GM12878 (cell line): Measurements from ENCODE around the gene GTPBP3. TPM values are rescaled to one million over a fixed set of nuclear protein-coding genes. Genes with fewer than 3 reads are reported as not detected.

Source experiments
- ATAC-seq: fragments of 200-7000 bp; cut with Tn5 transposase; 3 replicates; pipeline ENCODE4 v1.9.1; 2020; ENCODE audit warnings: mild to moderate bottlenecking, moderate library complexity
- BruUV-seq: library from RNA; stranded (reverse); fragments of 400-500 nt; replicated peaks from 2 replicates; lab custom pipeline; 2021; lab: Mats Ljungman, UMichigan
- CTCF ChIA-PET: fragments of 300-600 bp; sonication (Branson Sonifier 250); formaldehyde crosslinking; extraction: SDS; loops from one replicate; lab custom pipeline; 2021; ENCODE audit warnings: inconsistent platforms; lab: Yijun Ruan, JAX
- POLR2A ChIA-PET: fragments of 350-600 bp; formaldehyde crosslinking; extraction: SDS; loops from one replicate; lab custom pipeline; 2021; ENCODE audit warnings: inconsistent platforms; lab: Charles Lee
- RAD21 ChIA-PET: fragments of 300-600 bp; sonication (Branson Sonifier 250); formaldehyde crosslinking; loops from one replicate; lab custom pipeline; 2023; ENCODE audit warnings: antibody characterized with exemption; ENCODE audit not compliant: unreplicated experiment; lab: Charles Lee
- SMC1A ChIA-PET: fragments of 300-600 bp; sonication (Branson Sonifier 250); formaldehyde crosslinking; loops from one replicate; lab custom pipeline; 2023; ENCODE audit not compliant: unreplicated experiment, uncharacterized antibody; lab: Charles Lee
- DNase-seq: peaks from one replicate; pipeline ENCODE4 v3.0.0-alpha.2; 2011; ENCODE audit warnings: low read depth, low spot score
- FAIRE-seq: peaks from 3 replicates; lab custom pipeline; 2011; peaks lifted over from hg19 to GRCh38; lab: Jason Lieb, UNC
- H2AFZ ChIP-seq: 2 replicates; pipeline ENCODE4 v1.6.0; 2011; ENCODE audit warnings: low read depth, low read length, control low read depth; ENCODE audit not compliant: control insufficient read depth
- H3K27ac ChIP-seq: 2 replicates; pipeline ENCODE4 v1.5.1; 2011; ENCODE audit warnings: control low read depth; ENCODE audit not compliant: control insufficient read depth, insufficient read depth
- H3K27me3 ChIP-seq, 2 experiments: replicated peaks in 1 of 2; 2 replicates each; pipeline versions ENCODE4 v1.6.0 to v1.6.1; 2011; ENCODE audit warnings: low read length in 1 of 2; ENCODE audit not compliant: control insufficient read depth in 2 of 2, insufficient read depth in 2 of 2
- H3K36me3 ChIP-seq, 2 experiments: 2 replicates each; pipeline ENCODE4 v1.5.1; 2011; ENCODE audit warnings: low read length in 1 of 2; ENCODE audit not compliant: control insufficient read depth in 2 of 2, insufficient read depth in 2 of 2
- H3K4me1 ChIP-seq: 2 replicates; pipeline ENCODE4 v1.6.1; 2011; ENCODE audit warnings: mild to moderate bottlenecking, low read length, moderate library complexity, mixed read lengths; ENCODE audit not compliant: control insufficient read depth, insufficient read depth
- H3K4me2 ChIP-seq: 2 replicates; pipeline ENCODE4 v1.6.0; 2011; ENCODE audit warnings: control low read depth; ENCODE audit not compliant: control insufficient read depth, insufficient read depth
- H3K4me3 ChIP-seq: fragments of 200-600 bp; sonication (generic); 2 replicates; pipeline ENCODE4 v1.5.1; 2016
- H3K79me2 ChIP-seq: 2 replicates; pipeline ENCODE4 v1.6.0; 2011; ENCODE audit warnings: low read length; ENCODE audit not compliant: control insufficient read depth, insufficient read depth
- H3K9ac ChIP-seq: 2 replicates; pipeline ENCODE4 v1.8.0; 2011; ENCODE audit warnings: low read length, control low read depth, mixed read lengths; ENCODE audit not compliant: control insufficient read depth, insufficient read depth
- H3K9me3 ChIP-seq: replicated peaks from 3 replicates; pipeline ENCODE4 v1.5.1; 2011; ENCODE audit warnings: mild to moderate bottlenecking, low read length; ENCODE audit not compliant: control insufficient read depth, insufficient read depth
- H4K20me1 ChIP-seq: 2 replicates; pipeline ENCODE4 v1.6.0; 2011; ENCODE audit not compliant: control insufficient read depth, insufficient read depth
- BRCA1 ChIP-seq: IDR thresholded peaks from 2 replicates; pipeline ENCODE4 v1.6.1; 2011; ENCODE audit warnings: low read depth, low read length, improper control_type of control experiment
- CEBPB ChIP-seq, 2 experiments: fragments of 150-350 bp in 1 of 2; IDR thresholded peaks; 2 replicates each; pipeline ENCODE4 v1.6.1; 2012 to 2014; ENCODE audit warnings: low read depth in 2 of 2, low read length in 2 of 2, borderline replicate concordance in 1 of 2, inconsistent platforms in 1 of 2
- ESRRA ChIP-seq: IDR thresholded peaks from 2 replicates; pipeline ENCODE4 v1.6.1; 2012; ENCODE audit warnings: mild to moderate bottlenecking, low read length, improper control_type of control experiment
- ETV6 ChIP-seq, 2 experiments: fragments of 450-650 bp in 1 of 2; IDR thresholded peaks in 1 of 2; conservative IDR thresholded peaks in 1 of 2; 2 replicates each; pipeline ENCODE4 v1.6.1; 2014; ENCODE audit warnings: antibody characterized with exemption in 1 of 2, borderline replicate concordance in 1 of 2, low read depth in 1 of 2, mild to moderate bottlenecking in 1 of 2, moderate library complexity in 1 of 2
- HDAC2 ChIP-seq: fragments of 200-600 bp; sonication (generic); IDR thresholded peaks from 2 replicates; pipeline ENCODE4 v1.6.1; 2017
- KAT2A ChIP-seq: conservative IDR thresholded peaks from 2 replicates; pipeline ENCODE4 v1.6.1; 2011; ENCODE audit warnings: low read depth, low read length; ENCODE audit not compliant: control insufficient read depth
- NR2F1 ChIP-seq: fragments of 450-650 bp; conservative IDR thresholded peaks from 2 replicates; pipeline ENCODE4 v1.6.1; 2017; ENCODE audit warnings: mild to moderate bottlenecking
- PKNOX1 ChIP-seq: fragments of 450-650 bp; IDR thresholded peaks from 2 replicates; pipeline ENCODE4 v1.6.1; 2016; ENCODE audit warnings: mild to moderate bottlenecking
- POLR2AphosphoS5 ChIP-seq: IDR thresholded peaks from 2 replicates; pipeline ENCODE4 v1.6.1; 2011; ENCODE audit warnings: mild to moderate bottlenecking, low read length, inconsistent platforms
- RELB ChIP-seq: fragments of 450-650 bp; IDR thresholded peaks from 2 replicates; pipeline ENCODE4 v1.6.1; 2017; ENCODE audit warnings: low read depth, mild to moderate bottlenecking, moderate library complexity
- SUZ12 ChIP-seq: fragments of 200-600 bp; sonication (generic); IDR thresholded peaks from one replicate; pipeline ENCODE4 v1.6.1; 2018; ENCODE audit warnings: antibody characterized with exemption, mild to moderate bottlenecking; ENCODE audit not compliant: unreplicated experiment
- TBL1XR1 ChIP-seq: IDR thresholded peaks from 2 replicates; pipeline ENCODE4 v1.6.1; 2012; ENCODE audit warnings: low read depth, low read length, improper control_type of control experiment
- ZBTB33 ChIP-seq: fragments of 450-650 bp; IDR thresholded peaks from 2 replicates; pipeline ENCODE4 v1.6.1; 2017; ENCODE audit warnings: mild to moderate bottlenecking
- WGBS: methylation state at CpG from one replicate; pipeline ENCODE4 v1.1.6; 2016; ENCODE audit warnings: low lambda C conversion rate; ENCODE audit not compliant: insufficient replicate concordance, insufficient coverage; ENCODE audit errors: missing lambda C conversion rate; 5-methylcytosine and 5-hydroxymethylcytosine counted together
- in situ Hi-C: fragments of 300-500 bp; cut with MboI; formaldehyde crosslinking; loops from 9 replicates; pipeline ENCODE4 v1.14.3; 2018; ENCODE audit warnings: mixed read lengths
- intact Hi-C: fragments of 100-400 bp; cut with micrococcal nuclease; formaldehyde crosslinking; loops from one replicate; pipeline ENCODE4 v1.14.2; 2022; ENCODE audit not compliant: unreplicated experiment
- polyA plus RNA-seq, 11 experiments: library from polyadenylated mRNA; depleted of rRNA in 4 of 11; unstranded in 6 of 11; stranded (reverse) in 5 of 11; fragments of >200 nt; fragmentation: Nextera tagmentation in 4 of 11; fragmentation: Illumina TruSeq in 1 of 11; extraction: Ambion mirVana in 4 of 11; extraction: Trizol in 1 of 11; gene quantifications; 1 replicate in 1 of 11; 2 replicates in 10 of 11; pipeline versions ENCODE4 v1.2.1 to v1.2.3, GENCODE V29; 2011 to 2016; ENCODE audit warnings: inconsistent platforms in 2 of 11, missing spikeins in 2 of 11, low read depth in 1 of 11
- total RNA-seq, 4 experiments: library from RNA; depleted of rRNA in 3 of 4; stranded (reverse); fragments of >200 nt in 3 of 4; fragmentation: Illumina TruSeq in 1 of 4; extraction: Trizol in 1 of 4; gene quantifications; 2 replicates each; pipeline versions ENCODE4 v1.2.1 to v1.2.3, GENCODE V29; 2013 to 2021

GTPBP3 gene
- total and polyA plus RNA-seq, 10 of the 15 experiments (the other 5 are each of a cell fraction or from before 2014, with no cell fraction given), result 2.9 to 46.8 (median 15.4) TPM

GRCh38 chr19:17338433-17339078, 1.2 kb downstream of the GTPBP3 start (continued):
- TF ChIP-seq TBL1XR1, result no peak
- TF ChIP-seq KAT2A, result no peak
- no peak for TF ChIP-seq BRCA1
- TF ChIP-seq POLR2AphosphoS5, result no peak
- no peak for TF ChIP-seq HDAC2
- TF ChIP-seq ESRRA, result no peak
- TF ChIP-seq SUZ12, result no peak
- TF ChIP-seq NR2F1, result no peak
- TF ChIP-seq PKNOX1, result no peak
- TF ChIP-seq CEBPB (IDR thresholded peaks at IDR 0.05; ENCODE audit: borderline replicate concordance in 1 of 2, low read depth in 2 of 2, low read length in 2 of 2), result no peak
- TF ChIP-seq ETV6 (conservative IDR thresholded peaks at IDR 0.05 in 1 of 2, IDR thresholded peaks at IDR 0.05 in 1 of 2; ENCODE audit: borderline replicate concordance in 1 of 2, low read depth in 1 of 2), result no peak

- Histone ChIP-seq H4K20me1 (no peaks in the 10 kb centered on the region), H3K4me1 (peaks cover 16% of the 10 kb centered on the region), H2AFZ (no peak overlapping the region), H3K9ac (no peak overlapping the region), H3K36me3 (no peaks in the 10 kb centered on the region; a peak in 2 of 4 replicates), H3K27ac (no peak overlapping the region), H3K27me3 (no peaks in the 10 kb centered on the region), H3K79me2 (peaks cover 6% of the 10 kb centered on the region), H3K9me3 (no peaks in the 10 kb centered on the region), H3K4me3 (no peak overlapping the region), H3K4me2 (peak overlapping the region; percentile 100; the same call in 1 of the 2 replicates)
- ChIA-PET POLR2A (interaction anchor here (1.0 kb wide), 1 partner anchor 46 kb away, joined by 3 read pairs; no protein-coding TSS in a partner anchor), CTCF (interaction anchor here (1.3 kb wide), 1 partner anchor 53 kb away, joined by 3 read pairs; no protein-coding TSS in a partner anchor), RAD21 (interaction anchor here (0.6 kb wide), 1 partner anchor 12 kb away, joined by 3 read pairs; no protein-coding TSS in a partner anchor), SMC1A (no interaction called here)
- in situ Hi-C loops (no loop called here), intact Hi-C loops (loop anchor here (5.0 kb wide), 1 partner anchor 47 kb away; no protein-coding TSS in a partner anchor)
- DNase-seq (no peak), FAIRE-seq (no peak), ATAC-seq (no peak)
- BruUV-seq, result no TSS peak
- WGBS, result 88% methylated on average over 26 of the region's 34 CpGs
- TF ChIP-seq RELB (no peak), ZBTB33 (no peak)
These were observed 1.9 kb downstream of the GTPBP3 start for GRCh38 chr19:17339088-17339741.
